Measurements from ENCODE around the gene DUSP7.

- TF ChIP-seq CTCF (conservative IDR thresholded peaks at IDR 0.05; ENCODE audit: low read depth, low read length) (no peak), EZH2 (IDR thresholded peaks at IDR 0.05; ENCODE audit: borderline replicate concordance, low read depth, low read length, poor library complexity, severe bottlenecking) (no peak)
Measured at GRCh38 chr3:52093756-52094545, 37.6 kb upstream of the DUSP7 start.

Data from A673 (cell line).